Activated CD4-positive, alpha-beta T cell treated with anti-CD3 and anti-CD28 coated beads, Interleukin-2, amount 10 ng/mL, durations not matched to agents 7 days and 5 days (primary cell): ENCODE data around the gene MRPS35. TPM values are rescaled to one million over a fixed set of nuclear protein-coding genes. Genes with fewer than 3 reads are reported as not detected.

Experiments
- CTCF ChIA-PET: fragments of 350-600 bp; sonication (Branson Sonifier 250); formaldehyde crosslinking; loops from one replicate; lab custom pipeline; 2021; ENCODE audit warnings: antibody characterized with exemption; lab: Charles Lee
- POLR2A ChIA-PET: fragments of 350-600 bp; sonication (Branson Sonifier 250); formaldehyde crosslinking; loops from one replicate; lab custom pipeline; 2021; ENCODE audit warnings: antibody characterized with exemption; lab: Charles Lee
- DNase-seq: peaks from one replicate; pipeline ENCODE4 v3.0.0-alpha.2; 2020
- H3K27ac Mint-ChIP-seq: one replicate; pipeline ENCODE4 v1.8.0; 2021; ENCODE audit warnings: mild to moderate bottlenecking, moderate library complexity, mixed read lengths
- H3K27me3 Mint-ChIP-seq: one replicate; pipeline ENCODE4 v1.8.0; 2021; ENCODE audit warnings: mixed read lengths
- H3K36me3 Mint-ChIP-seq: one replicate; pipeline ENCODE4 v1.8.0; 2021; ENCODE audit warnings: low read depth, mixed read lengths
- H3K4me1 Mint-ChIP-seq: one replicate; pipeline ENCODE4 v1.8.0; 2021; ENCODE audit warnings: mixed read lengths
- H3K4me3 Mint-ChIP-seq: one replicate; pipeline ENCODE4 v1.8.0; 2021; ENCODE audit warnings: mild to moderate bottlenecking, moderate library complexity, mixed read lengths
- H3K9me3 Mint-ChIP-seq: one replicate; pipeline ENCODE4 v1.8.0; 2021; ENCODE audit warnings: mixed read lengths
- total RNA-seq, 2 experiments: library from RNA; stranded (reverse); gene quantifications; one replicate each; pipeline ENCODE4 v1.2.3, GENCODE V29; 2021

Gene MRPS35
- 10 to 100 TPM; 37.8 to 38.5 TPM for total RNA-seq

DNA sequence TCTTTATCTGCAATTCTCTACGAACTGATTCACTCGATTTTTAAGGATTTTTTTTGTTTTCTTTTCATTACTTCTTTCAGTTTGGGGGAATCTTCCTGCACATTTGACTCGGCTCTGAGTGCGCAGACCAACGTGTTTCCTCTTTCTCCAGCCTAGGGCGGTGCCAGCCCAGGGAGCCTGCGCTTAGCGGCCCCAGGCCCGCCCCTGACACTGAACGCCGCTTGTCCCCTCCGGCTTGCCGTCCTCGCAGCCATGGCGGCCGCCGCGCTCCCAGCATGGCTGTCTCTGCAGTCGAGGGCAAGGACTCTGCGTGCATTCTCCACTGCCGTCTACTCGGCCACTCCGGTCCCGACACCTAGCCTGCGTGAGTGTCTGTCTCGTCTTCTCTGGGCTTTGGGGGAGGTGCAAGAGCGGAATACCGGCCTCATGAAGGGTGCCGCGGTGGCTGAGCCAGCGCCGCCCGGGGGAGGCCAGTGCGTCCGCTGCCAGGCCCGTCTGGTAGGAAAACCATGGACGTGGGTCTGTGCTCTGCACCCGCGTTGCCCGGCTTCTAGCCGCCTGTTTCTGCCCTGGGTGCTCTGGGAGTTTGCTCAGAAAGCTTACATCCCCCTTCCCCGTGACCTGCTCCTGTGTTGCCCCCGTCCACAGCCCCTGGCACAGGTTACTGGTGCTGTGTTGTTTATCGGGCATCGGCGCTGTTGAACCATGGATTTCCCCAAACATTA is at the start of gene MRPS35:
MRPS35 (plus strand) TSS at position 241 of the 725 bp plus-strand sequence; CDS start at position 253, 12 bp downstream.
- peaks cover 9% of the 10 kb centered on the region for H3K36me3 Mint-ChIP-seq

DNA sequence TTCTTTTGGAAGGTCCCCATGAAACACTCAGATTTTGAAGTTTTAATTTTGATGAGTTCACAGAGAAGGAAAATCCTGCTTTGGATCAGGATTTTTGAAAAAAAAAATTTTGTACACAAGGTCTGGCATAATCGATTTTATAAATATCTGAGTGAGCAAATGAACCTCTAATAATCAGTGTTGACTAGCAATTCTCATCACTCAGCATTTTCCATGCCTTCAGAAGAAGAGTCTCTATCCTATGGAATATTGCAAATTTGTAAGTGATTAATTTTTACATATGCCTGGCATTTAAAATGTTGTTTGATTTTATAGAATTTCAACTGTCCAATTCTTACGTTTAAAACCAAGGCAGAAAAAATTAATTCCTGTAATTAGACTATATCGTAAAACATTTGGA is 44.9 kb upstream of the MRPS35 start:
- Mint-ChIP-seq H3K4me3 (no peak overlapping the region), H3K27me3 (no peaks in the 10 kb centered on the region), H3K9me3 (no peaks in the 10 kb centered on the region), H3K36me3 (peaks cover 2% of the 10 kb centered on the region), H3K4me1 (peaks cover 9% of the 10 kb centered on the region), H3K27ac (no peak overlapping the region)
- ChIA-PET POLR2A (no interaction called here), CTCF (no interaction called here)
- no peak for DNase-seq

More for the DNA sequence above, at the start of gene MRPS35:
- peak; percentile 90 for DNase-seq
- Mint-ChIP-seq H3K4me1 (peaks cover 28% of the 10 kb centered on the region), H3K4me3 (peak within 1 kb of the TSS; percentile 93), H3K9me3 (no peaks in the 10 kb centered on the region), H3K27me3 (peaks cover 19% of the 10 kb centered on the region), H3K27ac (peak within 1 kb of the TSS; percentile 99)
- CTCF ChIA-PET, result no interaction called here
- POLR2A ChIA-PET, result no interaction called here

GRCh38 chr12:27666510-27666909 is 44.1 kb upstream of the MRPS35 start:
- peaks cover 6% of the 10 kb centered on the region for H3K4me1 Mint-ChIP-seq
- no peaks in the 10 kb centered on the region for H3K27me3 Mint-ChIP-seq
- no peak for DNase-seq
- no peaks in the 10 kb centered on the region for H3K9me3 Mint-ChIP-seq
- ChIA-PET CTCF (interaction anchor here (0.8 kb wide), 1 partner anchor 14 kb away, joined by 3 read pairs; no protein-coding TSS in a partner anchor), POLR2A (no interaction called here)
- H3K4me3 Mint-ChIP-seq, result no peak overlapping the region
- no peak overlapping the region for H3K27ac Mint-ChIP-seq
- peaks cover 2% of the 10 kb centered on the region for H3K36me3 Mint-ChIP-seq

- Mint-ChIP-seq H3K4me3 (no peak overlapping the region), H3K9me3 (no peaks in the 10 kb centered on the region), H3K27me3 (no peaks in the 10 kb centered on the region), H3K36me3 (peaks cover 2% of the 10 kb centered on the region), H3K4me1 (peaks cover 4% of the 10 kb centered on the region), H3K27ac (no peak overlapping the region)
- DNase-seq, result no peak
- POLR2A ChIA-PET, result no interaction called here
- CTCF ChIA-PET, result interaction anchor here (0.8 kb wide), 1 partner anchor 9 kb away, joined by 3 read pairs; no protein-coding TSS in a partner anchor
Measured at GRCh38 chr12:27667540-27667939, 43.1 kb upstream of the MRPS35 start.

- Mint-ChIP-seq H3K9me3 (no peaks in the 10 kb centered on the region), H3K4me1 (peaks cover 4% of the 10 kb centered on the region), H3K27ac (no peak overlapping the region), H3K4me3 (no peak overlapping the region), H3K36me3 (no peaks in the 10 kb centered on the region), H3K27me3 (no peaks in the 10 kb centered on the region)
- ChIA-PET POLR2A (no interaction called here), CTCF (interaction anchor here (0.6 kb wide), 1 partner anchor 144 kb away, joined by 8 read pairs; no protein-coding TSS in a partner anchor)
- DNase-seq, result no peak
Measured at GRCh38 chr12:27672051-27672450, 38.6 kb upstream of the MRPS35 start.

- Mint-ChIP-seq H3K9me3 (no peaks in the 10 kb centered on the region), H3K27ac (no peak overlapping the region), H3K36me3 (no peaks in the 10 kb centered on the region), H3K4me3 (no peak overlapping the region), H3K4me1 (peaks cover under 1% of the 10 kb centered on the region), H3K27me3 (no peaks in the 10 kb centered on the region)
- ChIA-PET CTCF (interaction anchor here (0.6 kb wide), 1 partner anchor 145 kb away, joined by 8 read pairs; no protein-coding TSS in a partner anchor), POLR2A (no interaction called here)
- no peak for DNase-seq
Measured at GRCh38 chr12:27672643-27673042, 38.0 kb upstream of the MRPS35 start.

DNA sequence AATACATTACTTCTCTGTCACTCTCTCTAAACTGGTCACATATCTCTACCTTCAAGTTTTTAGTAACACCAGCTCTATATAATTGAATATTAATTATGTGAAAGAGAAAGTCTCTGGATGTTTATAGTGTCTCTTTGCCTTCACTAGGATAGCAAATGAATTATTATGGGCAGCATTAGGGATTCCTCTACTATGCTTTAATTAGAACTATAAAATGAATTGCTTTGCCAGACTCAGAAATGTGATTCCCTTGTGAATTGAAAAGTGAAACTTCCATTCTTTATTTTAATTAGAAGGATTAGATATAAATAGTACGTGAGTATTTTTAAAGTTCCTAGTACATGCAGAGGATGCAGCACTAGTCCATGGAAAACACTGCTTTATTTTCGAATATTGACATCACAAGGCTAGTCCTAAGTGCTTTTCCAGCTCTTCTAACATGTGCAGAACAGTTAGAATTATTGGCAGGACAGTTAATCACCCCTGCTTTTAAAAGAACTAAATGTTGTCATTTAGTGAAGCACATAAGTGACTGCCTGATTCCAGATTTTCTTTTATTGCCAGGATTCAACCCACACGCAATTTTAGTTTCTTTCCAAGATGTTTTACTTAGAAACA is 37.4 kb upstream of the MRPS35 start:
- Mint-ChIP-seq H3K9me3 (no peaks in the 10 kb centered on the region), H3K4me1 (no peaks in the 10 kb centered on the region), H3K27me3 (no peaks in the 10 kb centered on the region), H3K27ac (no peak overlapping the region), H3K36me3 (no peaks in the 10 kb centered on the region), H3K4me3 (no peak overlapping the region)
- POLR2A ChIA-PET, result no interaction called here
- DNase-seq, result no peak
- CTCF ChIA-PET, result no interaction called here

DNA sequence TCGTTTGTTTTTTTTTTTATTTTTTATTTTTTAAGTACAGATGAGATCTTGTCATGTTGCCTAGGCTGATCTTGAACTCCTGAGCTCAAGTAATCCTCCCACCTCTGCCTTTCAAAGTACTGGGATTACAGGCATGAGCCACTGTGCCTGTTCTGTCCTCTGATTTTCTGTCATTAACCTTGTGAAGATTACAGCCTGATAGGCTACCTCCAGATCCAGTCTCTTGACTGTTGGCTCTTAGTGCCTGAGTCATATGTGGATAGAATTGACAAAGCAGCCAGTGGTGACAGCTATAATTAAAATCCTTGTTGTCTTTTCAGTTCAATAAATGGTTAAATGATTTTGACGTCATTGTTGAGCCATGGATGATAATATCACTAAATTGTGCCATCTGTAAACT is 35.6 kb upstream of the MRPS35 start:
- DNase-seq, result no peak
- Mint-ChIP-seq H3K4me3 (no peak overlapping the region), H3K9me3 (no peaks in the 10 kb centered on the region), H3K27ac (no peak overlapping the region), H3K36me3 (no peaks in the 10 kb centered on the region), H3K4me1 (no peaks in the 10 kb centered on the region), H3K27me3 (no peaks in the 10 kb centered on the region)
- ChIA-PET CTCF (interaction anchor here (0.6 kb wide), 1 partner anchor 25 kb away, joined by 3 read pairs; no protein-coding TSS in a partner anchor), POLR2A (no interaction called here)

DNA sequence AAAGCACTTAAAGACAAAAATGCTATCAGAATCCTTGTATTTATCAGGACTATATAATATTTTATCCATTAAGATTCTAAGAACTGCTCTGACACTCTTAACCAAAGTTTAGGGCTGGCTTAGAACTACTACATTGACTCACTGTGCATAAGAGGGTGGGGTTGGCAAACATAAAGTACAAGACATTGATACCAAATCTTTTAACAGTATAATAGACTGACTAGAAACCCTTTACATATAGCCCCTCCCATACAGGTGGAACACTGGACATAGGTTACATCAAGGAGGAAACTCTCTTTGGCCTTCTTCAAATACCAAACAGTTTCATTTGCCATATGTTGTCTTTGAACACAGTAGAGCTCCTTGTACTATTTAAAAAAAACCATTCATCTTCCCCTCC is 30.0 kb upstream of the MRPS35 start:
- Mint-ChIP-seq H3K4me3 (no peak overlapping the region), H3K27ac (no peak overlapping the region), H3K4me1 (no peaks in the 10 kb centered on the region), H3K36me3 (no peaks in the 10 kb centered on the region), H3K27me3 (no peaks in the 10 kb centered on the region), H3K9me3 (no peaks in the 10 kb centered on the region)
- CTCF ChIA-PET, result interaction anchor here (0.6 kb wide), 1 partner anchor 8 kb away, joined by 3 read pairs; no protein-coding TSS in a partner anchor
- no peak for DNase-seq
- POLR2A ChIA-PET, result no interaction called here

DNA sequence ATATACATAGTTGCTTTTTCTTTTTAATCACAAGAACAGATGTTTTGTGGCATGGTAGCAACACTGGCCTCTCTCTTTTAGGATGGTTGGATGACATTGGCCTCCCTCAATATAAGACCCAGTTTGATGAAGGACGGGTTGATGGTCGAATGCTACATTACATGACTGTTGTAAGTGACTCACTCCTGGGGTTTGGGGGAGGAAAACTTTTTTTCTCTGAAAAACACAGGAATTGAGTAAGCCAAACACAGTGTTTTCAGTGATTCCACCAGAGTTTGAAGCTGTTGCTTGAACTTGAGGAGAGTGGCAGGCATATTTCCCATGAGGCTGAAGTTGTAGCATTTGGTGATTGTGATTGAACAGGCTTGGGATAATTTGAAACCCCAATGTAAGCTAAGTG is 28.1 kb upstream of the MRPS35 start:
- Mint-ChIP-seq H3K27ac (no peak overlapping the region), H3K4me3 (no peak overlapping the region), H3K9me3 (no peaks in the 10 kb centered on the region), H3K36me3 (no peaks in the 10 kb centered on the region), H3K4me1 (no peaks in the 10 kb centered on the region), H3K27me3 (no peaks in the 10 kb centered on the region)
- POLR2A ChIA-PET, result no interaction called here
- CTCF ChIA-PET, result interaction anchor here (1.3 to 1.6 kb wide), 2 partner anchors 16 to 18 kb away, joined by 3 to 5 read pairs; no protein-coding TSS in a partner anchor
- DNase-seq, result no peak

DNA sequence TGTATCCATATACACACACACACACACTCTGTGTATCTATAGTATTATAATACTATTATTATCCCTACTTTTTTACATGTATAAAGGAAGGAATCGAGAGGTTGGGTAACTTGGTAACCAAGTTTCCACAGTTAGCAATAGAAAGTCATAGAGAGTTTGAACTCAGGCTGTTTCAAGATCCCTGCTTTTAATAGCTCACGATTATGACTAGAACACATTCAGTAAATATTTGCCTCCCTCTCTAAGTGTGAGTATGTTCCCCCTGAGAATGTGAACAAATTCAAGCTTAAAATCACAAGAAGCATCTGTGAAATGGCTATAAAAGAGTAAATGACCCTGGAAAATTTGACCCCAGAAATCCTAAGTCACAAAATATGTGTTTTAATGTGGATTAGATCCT is 25.4 kb upstream of the MRPS35 start:
- H3K4me3 Mint-ChIP-seq, result no peak overlapping the region

GRCh38 chr12:27686147-27686546 is 24.5 kb upstream of the MRPS35 start:
- no peak overlapping the region for H3K4me3 Mint-ChIP-seq
- no peaks in the 10 kb centered on the region for H3K27me3 Mint-ChIP-seq
- DNase-seq, result no peak
- H3K4me1 Mint-ChIP-seq, result no peaks in the 10 kb centered on the region
- ChIA-PET POLR2A (no interaction called here), CTCF (no interaction called here)
- no peak overlapping the region for H3K27ac Mint-ChIP-seq
- H3K36me3 Mint-ChIP-seq, result no peaks in the 10 kb centered on the region
- H3K9me3 Mint-ChIP-seq, result no peaks in the 10 kb centered on the region

More for the DNA sequence above, 25.4 kb upstream of the MRPS35 start:
- Mint-ChIP-seq H3K9me3 (no peaks in the 10 kb centered on the region), H3K36me3 (no peaks in the 10 kb centered on the region), H3K27ac (no peak overlapping the region), H3K4me1 (no peaks in the 10 kb centered on the region), H3K27me3 (no peaks in the 10 kb centered on the region)
- ChIA-PET CTCF (no interaction called here), POLR2A (no interaction called here)
- no peak for DNase-seq

- CTCF ChIA-PET, result interaction anchor here (0.6 to 1.2 kb wide), 3 partner anchors 8 to 673 kb away, joined by 3 to 4 read pairs (median 3); no protein-coding TSS in a partner anchor
Measured at GRCh38 chr12:27688671-27689070, 22.0 kb upstream of the MRPS35 start.

More at GRCh38 chr12:27688671-27689070, 22.0 kb upstream of the MRPS35 start:
- Mint-ChIP-seq H3K4me3 (no peak overlapping the region), H3K4me1 (no peaks in the 10 kb centered on the region), H3K36me3 (no peaks in the 10 kb centered on the region), H3K27ac (no peak overlapping the region), H3K27me3 (no peaks in the 10 kb centered on the region), H3K9me3 (no peaks in the 10 kb centered on the region)
- DNase-seq, result no peak
- POLR2A ChIA-PET, result interaction anchor here (0.5 kb wide), 1 partner anchor 21 kb away, joined by 3 read pairs; no protein-coding TSS in a partner anchor
